DND-41 (cell line): ENCODE data around the gene IL1RL2.

Experiments used
- ATAC-seq: fragments of 200-7000 bp; cut with Tn5 transposase; 3 replicates; pipeline ENCODE4 v1.9.1; 2021; ENCODE audit warnings: low read depth; ENCODE audit not compliant: insufficient read depth
- DNase-seq: peaks from one replicate; pipeline ENCODE4 v3.0.0-alpha.2; 2020
- H2AFZ ChIP-seq: 2 replicates; pipeline ENCODE4 v1.6.0; 2012; ENCODE audit warnings: low read depth, low read length
- H3K27ac ChIP-seq: 2 replicates; pipeline ENCODE4 v1.5.1; 2012; ENCODE audit warnings: low read length, inconsistent platforms
- H3K27me3 ChIP-seq: fragments of 200-600 bp; sonication (generic); 2 replicates; pipeline ENCODE4 v1.6.0; 2012; ENCODE audit warnings: low read length, mild to moderate bottlenecking, inconsistent platforms; ENCODE audit not compliant: insufficient read depth, poor library complexity
- H3K36me3 ChIP-seq: 2 replicates; pipeline ENCODE4 v1.5.1; 2012; ENCODE audit warnings: low read length, inconsistent platforms; ENCODE audit not compliant: insufficient read depth
- H3K4me1 ChIP-seq: 2 replicates; pipeline ENCODE4 v1.5.1; 2012; ENCODE audit warnings: mild to moderate bottlenecking, low read length; ENCODE audit not compliant: insufficient read depth
- H3K4me2 ChIP-seq: 2 replicates; pipeline ENCODE4 v1.6.0; 2012; ENCODE audit warnings: mild to moderate bottlenecking, moderate library complexity, low read length, inconsistent platforms; ENCODE audit not compliant: insufficient read depth
- H3K4me3 ChIP-seq, 2 experiments: fragments of 200-600 bp in 1 of 2; shearing (Covaris generic) in 1 of 2; 2 replicates each; pipeline ENCODE4 v1.5.1; 2012 to 2016; ENCODE audit warnings: inconsistent platforms in 2 of 2, low read length in 2 of 2, mild to moderate bottlenecking in 2 of 2, low read depth in 1 of 2, moderate library complexity in 1 of 2
- H3K79me2 ChIP-seq: 2 replicates; pipeline ENCODE4 v1.6.0; 2012; ENCODE audit warnings: low read length, inconsistent platforms; ENCODE audit not compliant: insufficient read depth
- H3K9ac ChIP-seq: 2 replicates; pipeline ENCODE4 v1.6.0; 2012; ENCODE audit warnings: low read depth, mild to moderate bottlenecking, inconsistent platforms, low read length, moderate library complexity
- H3K9me3 ChIP-seq: 2 replicates; pipeline ENCODE4 v1.5.1; 2012; ENCODE audit warnings: low read length, moderate library complexity, mild to moderate bottlenecking, inconsistent platforms; ENCODE audit not compliant: insufficient read depth, severe bottlenecking
- H4K20me1 ChIP-seq: 2 replicates; pipeline ENCODE4 v1.6.0; 2012; ENCODE audit warnings: low read length; ENCODE audit not compliant: insufficient read depth
- EZH2 ChIP-seq: IDR thresholded peaks from 3 replicates; pipeline ENCODE4 v1.6.1; 2012; ENCODE audit warnings: borderline replicate concordance, low read depth, mild to moderate bottlenecking, moderate library complexity, low read length, inconsistent platforms; ENCODE audit not compliant: severe bottlenecking
- TF ChIP-seq, protein P1 (sequence below): IDR thresholded peaks from 2 replicates; pipeline ENCODE4 v1.5.1; 2012; ENCODE audit warnings: borderline replicate concordance, low read length, moderate library complexity, mild to moderate bottlenecking; ENCODE audit not compliant: poor library complexity, severe bottlenecking; ENCODE audit errors: extremely low read depth

The IL1RL2 gene

DNA sequence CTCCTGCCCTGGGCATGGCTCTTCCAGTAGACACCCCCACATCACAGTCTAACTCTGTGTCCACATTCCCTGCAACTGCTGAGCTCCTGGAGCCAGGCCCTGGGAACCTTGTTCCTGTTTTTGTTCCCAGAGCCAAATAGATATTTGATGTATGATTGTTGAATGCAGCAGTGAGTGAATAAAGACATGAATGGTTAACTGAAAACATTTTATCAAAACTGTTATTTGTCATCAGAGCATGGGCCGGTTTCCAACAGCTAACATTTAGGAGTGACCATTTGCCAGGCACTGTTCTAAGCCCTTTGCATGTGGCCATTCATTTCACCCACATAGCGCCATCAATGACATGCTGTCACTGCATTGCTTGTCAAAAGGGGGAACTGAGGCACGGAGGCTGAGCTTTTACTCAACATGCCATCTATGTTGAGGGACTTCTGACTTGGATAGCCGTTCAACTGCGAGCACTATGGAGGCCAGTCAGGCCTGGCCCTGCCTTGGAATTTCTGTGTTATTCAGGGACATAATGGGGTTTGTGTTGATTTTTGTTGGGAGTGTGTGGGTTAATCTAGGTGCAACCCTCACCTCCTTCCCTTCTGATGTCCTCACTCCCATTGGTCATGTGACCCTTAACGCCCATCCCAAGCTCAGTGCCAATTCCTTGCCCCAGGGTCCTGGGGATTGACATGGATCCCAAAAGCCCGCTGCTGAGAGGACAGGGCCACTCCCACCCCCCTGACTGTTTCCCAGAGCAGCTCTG, 31.7 kb upstream of the IL1RL2 start:
- H3K36me3 ChIP-seq = no peaks in the 10 kb centered on the region
- no peaks in the 10 kb centered on the region for H3K27me3 ChIP-seq
- ATAC-seq = no peak
- no peaks in the 10 kb centered on the region for H3K4me1 ChIP-seq
- H2AFZ ChIP-seq = no peak overlapping the region
- TF ChIP-seq EZH2 = no peak
- TF ChIP-seq, protein P1, sequence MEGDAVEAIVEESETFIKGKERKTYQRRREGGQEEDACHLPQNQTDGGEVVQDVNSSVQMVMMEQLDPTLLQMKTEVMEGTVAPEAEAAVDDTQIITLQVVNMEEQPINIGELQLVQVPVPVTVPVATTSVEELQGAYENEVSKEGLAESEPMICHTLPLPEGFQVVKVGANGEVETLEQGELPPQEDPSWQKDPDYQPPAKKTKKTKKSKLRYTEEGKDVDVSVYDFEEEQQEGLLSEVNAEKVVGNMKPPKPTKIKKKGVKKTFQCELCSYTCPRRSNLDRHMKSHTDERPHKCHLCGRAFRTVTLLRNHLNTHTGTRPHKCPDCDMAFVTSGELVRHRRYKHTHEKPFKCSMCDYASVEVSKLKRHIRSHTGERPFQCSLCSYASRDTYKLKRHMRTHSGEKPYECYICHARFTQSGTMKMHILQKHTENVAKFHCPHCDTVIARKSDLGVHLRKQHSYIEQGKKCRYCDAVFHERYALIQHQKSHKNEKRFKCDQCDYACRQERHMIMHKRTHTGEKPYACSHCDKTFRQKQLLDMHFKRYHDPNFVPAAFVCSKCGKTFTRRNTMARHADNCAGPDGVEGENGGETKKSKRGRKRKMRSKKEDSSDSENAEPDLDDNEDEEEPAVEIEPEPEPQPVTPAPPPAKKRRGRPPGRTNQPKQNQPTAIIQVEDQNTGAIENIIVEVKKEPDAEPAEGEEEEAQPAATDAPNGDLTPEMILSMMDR = no peak
- no peak overlapping the region for H3K4me2 ChIP-seq
- no peak for DNase-seq
- H3K9me3 ChIP-seq = no peaks in the 10 kb centered on the region
- H3K27ac ChIP-seq = no peak overlapping the region
- H3K4me3 ChIP-seq = no peak overlapping the region
- H3K79me2 ChIP-seq = no peaks in the 10 kb centered on the region
- no peaks in the 10 kb centered on the region for H4K20me1 ChIP-seq
- no peak overlapping the region for H3K9ac ChIP-seq

DNA sequence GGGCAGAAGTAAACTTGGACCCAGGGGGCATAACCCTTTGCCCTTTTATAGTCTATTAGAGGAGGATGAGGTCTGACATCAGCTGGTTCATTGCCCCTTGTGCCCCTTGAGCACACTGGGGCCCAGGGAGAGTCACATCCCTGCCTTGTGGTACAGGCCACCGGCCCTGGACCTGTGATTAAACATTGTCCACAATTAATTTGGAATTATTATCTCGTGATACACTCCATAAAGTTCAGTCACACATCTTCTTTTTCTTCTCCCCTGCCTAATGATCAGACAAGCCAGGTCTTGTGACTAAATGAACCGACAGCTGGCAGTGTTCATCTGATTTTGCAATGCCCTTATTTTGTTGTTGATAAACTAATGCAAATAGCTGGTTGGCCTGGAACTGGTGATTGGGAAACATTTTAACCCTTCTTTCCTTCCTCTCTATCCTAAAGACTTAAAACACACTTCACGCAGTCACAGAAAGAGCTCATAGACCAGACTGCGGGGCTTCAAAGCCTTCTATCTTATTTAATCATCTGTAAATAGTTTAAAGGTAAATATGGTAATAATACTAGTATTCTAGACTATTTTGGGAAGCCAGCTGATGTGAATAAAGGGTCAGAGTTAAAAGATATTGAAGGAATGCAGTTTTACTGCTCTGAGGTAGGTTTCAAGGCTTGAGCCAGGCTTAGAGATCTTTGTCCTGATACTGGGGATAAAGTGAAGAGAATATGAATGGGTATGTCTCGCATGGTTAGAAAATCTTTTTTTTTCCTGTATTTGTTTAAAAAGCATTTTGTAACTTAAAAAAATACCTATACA, 30.9 kb upstream of the IL1RL2 start:
- no peaks in the 10 kb centered on the region for H3K79me2 ChIP-seq
- no peak for ATAC-seq
- no peak overlapping the region for H3K9ac ChIP-seq
- H3K27ac ChIP-seq = no peak overlapping the region
- no peak overlapping the region for H3K4me2 ChIP-seq
- H3K9me3 ChIP-seq = no peaks in the 10 kb centered on the region
- no peaks in the 10 kb centered on the region for H4K20me1 ChIP-seq
- H3K36me3 ChIP-seq = no peaks in the 10 kb centered on the region
- H3K4me1 ChIP-seq = no peaks in the 10 kb centered on the region
- TF ChIP-seq EZH2 = no peak
- H3K27me3 ChIP-seq = no peaks in the 10 kb centered on the region
- H3K4me3 ChIP-seq = no peak overlapping the region
- no peak overlapping the region for H2AFZ ChIP-seq
- DNase-seq = no peak

DNA sequence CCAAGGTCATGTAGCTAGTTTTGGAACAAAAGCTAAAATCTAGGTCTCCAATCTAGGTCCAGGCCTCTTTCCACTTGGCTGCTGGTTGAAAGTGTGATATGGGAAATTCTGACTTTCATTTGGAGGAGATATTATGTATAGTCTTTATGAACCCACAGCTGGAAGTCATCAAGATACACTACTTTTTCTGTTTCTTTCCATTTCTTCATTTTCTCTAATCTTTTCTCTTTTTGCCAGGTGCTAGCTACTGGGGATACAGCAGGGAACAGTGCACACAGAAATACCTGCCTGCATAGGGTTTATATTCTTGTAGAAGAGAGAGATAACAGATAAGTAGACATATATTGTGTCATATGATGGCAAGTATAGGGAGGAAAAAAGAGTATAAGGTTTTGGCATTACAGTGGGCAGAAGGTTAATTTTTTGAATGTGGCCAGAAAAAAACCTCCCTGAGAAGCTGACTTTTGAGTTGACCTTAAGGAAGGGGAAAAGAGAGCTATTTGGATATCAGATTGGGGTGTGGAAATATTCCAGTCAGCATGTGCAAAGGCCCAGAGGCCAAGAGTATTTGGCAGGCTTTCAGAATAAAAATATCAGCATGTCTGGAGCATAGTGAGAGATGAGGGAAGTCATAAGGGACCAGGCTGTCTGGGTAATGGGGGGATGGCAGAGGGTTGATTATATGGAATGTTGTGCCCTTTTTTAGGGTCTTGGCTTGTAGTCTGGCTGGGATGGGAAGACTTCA, 28.6 kb upstream of the IL1RL2 start:
- H3K4me1 ChIP-seq = no peaks in the 10 kb centered on the region
- H3K9ac ChIP-seq = no peak overlapping the region
- no peaks in the 10 kb centered on the region for H3K27me3 ChIP-seq
- no peak overlapping the region for H2AFZ ChIP-seq
- no peak overlapping the region for H3K4me3 ChIP-seq
- no peak for ATAC-seq
- no peak for DNase-seq
- no peaks in the 10 kb centered on the region for H3K9me3 ChIP-seq
- H3K36me3 ChIP-seq = no peaks in the 10 kb centered on the region
- TF ChIP-seq, protein P1 = no peak
- TF ChIP-seq EZH2 = no peak
- no peaks in the 10 kb centered on the region for H3K79me2 ChIP-seq
- H3K27ac ChIP-seq = no peak overlapping the region
- no peak overlapping the region for H3K4me2 ChIP-seq
- no peaks in the 10 kb centered on the region for H4K20me1 ChIP-seq

DNA sequence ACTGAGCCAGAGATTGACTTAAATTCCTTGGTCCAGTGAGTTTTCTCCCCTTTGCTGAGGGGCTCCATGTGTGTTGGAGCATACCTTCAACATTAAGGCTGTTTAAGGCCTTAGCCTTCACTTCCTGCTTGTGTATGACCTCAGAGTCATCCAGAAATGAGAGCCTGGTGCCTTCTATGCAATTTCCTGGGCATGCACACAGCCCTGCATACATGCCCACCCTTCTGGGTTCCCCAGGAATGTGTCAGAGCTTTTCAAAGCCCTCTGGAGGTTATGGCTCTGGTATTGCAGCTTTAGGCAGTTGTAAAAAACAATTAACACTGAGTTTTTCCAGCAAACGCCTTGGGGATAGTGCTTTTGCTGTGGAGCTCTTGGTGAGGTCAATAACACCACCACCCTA, 27.5 kb upstream of the IL1RL2 start:
- no peak overlapping the region for H3K4me3 ChIP-seq
- no peak overlapping the region for H3K4me2 ChIP-seq
- no peak for ATAC-seq
- H3K4me1 ChIP-seq = no peaks in the 10 kb centered on the region
- TF ChIP-seq, protein P1 = no peak
- TF ChIP-seq EZH2 = no peak
- H2AFZ ChIP-seq = no peak overlapping the region
- H3K9ac ChIP-seq = no peak overlapping the region
- no peak overlapping the region for H3K27ac ChIP-seq
- H3K27me3 ChIP-seq = peaks cover 4% of the 10 kb centered on the region
- H3K9me3 ChIP-seq = no peaks in the 10 kb centered on the region
- H3K36me3 ChIP-seq = no peaks in the 10 kb centered on the region
- no peaks in the 10 kb centered on the region for H3K79me2 ChIP-seq
- DNase-seq = no peak
- no peaks in the 10 kb centered on the region for H4K20me1 ChIP-seq
